GM12878 (cell line): ENCODE data around the gene ELAVL2.

Experiments
- CTCF ChIP-seq, 3 experiments: IDR thresholded peaks in 2 of 3; conservative IDR thresholded peaks in 1 of 3; 2 replicates each; pipeline ENCODE4 v1.5.1; 2011; ENCODE audit warnings: low read depth in 3 of 3, low read length in 3 of 3, mild to moderate bottlenecking in 3 of 3, control low read depth in 2 of 3, moderate library complexity in 2 of 3, inconsistent platforms in 1 of 3, mixed read lengths in 1 of 3; ENCODE audit not compliant: control insufficient read depth in 2 of 3, insufficient read depth in 1 of 3; ENCODE audit errors: extremely low read depth in 1 of 3
- HDGF ChIP-seq: fragments of 450-650 bp; IDR thresholded peaks from 2 replicates; pipeline ENCODE4 v1.6.1; 2016; ENCODE audit warnings: antibody characterized with exemption
- RCOR1 ChIP-seq: conservative IDR thresholded peaks from 2 replicates; pipeline ENCODE4 v1.6.1; 2012; ENCODE audit warnings: low read depth, low read length, improper control_type of control experiment
- REST ChIP-seq: IDR thresholded peaks from 2 replicates; pipeline ENCODE4 v1.6.1; 2012; ENCODE audit warnings: mild to moderate bottlenecking, low read depth, low read length
- SP1 ChIP-seq: IDR thresholded peaks from one replicate; pipeline ENCODE4 v1.6.1; 2011; ENCODE audit warnings: low read depth, low read length
- SPI1 ChIP-seq: IDR thresholded peaks from 2 replicates; pipeline ENCODE4 v1.6.1; 2011; ENCODE audit warnings: low read depth, mild to moderate bottlenecking, low read length, moderate library complexity, borderline replicate concordance; ENCODE audit not compliant: insufficient read depth
- TCF3 ChIP-seq: IDR thresholded peaks from 2 replicates; pipeline ENCODE4 v1.6.1; 2012; ENCODE audit warnings: low read depth, mild to moderate bottlenecking, low read length, borderline replicate concordance; ENCODE audit not compliant: insufficient read depth
- ZBED1 ChIP-seq: IDR thresholded peaks from 2 replicates; pipeline ENCODE4 v1.6.1; 2016; ENCODE audit warnings: borderline replicate concordance
- ZNF24 ChIP-seq: fragments of 450-650 bp; IDR thresholded peaks from 2 replicates; pipeline ENCODE4 v1.6.1; 2017; ENCODE audit warnings: antibody characterized with exemption, mild to moderate bottlenecking
- ZNF274 ChIP-seq: IDR thresholded peaks from one replicate; pipeline ENCODE4 v1.8.0; 2011; ENCODE audit not compliant: insufficient read length, insufficient read depth
- ZZZ3 ChIP-seq: IDR thresholded peaks from 2 replicates; pipeline ENCODE4 v1.6.1; 2011; ENCODE audit warnings: low read depth; ENCODE audit not compliant: control insufficient read depth, insufficient read length

GRCh38 chr9:23849379-23850035 is 23.5 kb upstream of the ELAVL2 start:
- TF ChIP-seq HDGF, result no peak
- no peak for TF ChIP-seq ZBED1
- TF ChIP-seq RCOR1, result no peak
- TF ChIP-seq CTCF (IDR thresholded peaks at IDR 0.05 in 2 of 3, conservative IDR thresholded peaks at IDR 0.05 in 1 of 3; ENCODE audit: control insufficient read depth in 2 of 3, extremely low read depth in 1 of 3, insufficient read depth in 1 of 3, low read depth in 3 of 3, low read length in 3 of 3), result no peak
- no peak for TF ChIP-seq REST
- no peak for TF ChIP-seq ZNF24
- no peak for TF ChIP-seq ZZZ3
- no peak for TF ChIP-seq ZNF274
- TF ChIP-seq TCF3, result no peak
- TF ChIP-seq SP1, result no peak
- TF ChIP-seq SPI1, result no peak
